Right hindlimb (tissue), 1 donor: Measurements from ENCODE around the gene TEKT1.

Experiments used
- DNase-seq: peaks from one replicate; pipeline ENCODE4 v3.0.0-alpha.2; 2018

TEKT1 gene

DNA sequence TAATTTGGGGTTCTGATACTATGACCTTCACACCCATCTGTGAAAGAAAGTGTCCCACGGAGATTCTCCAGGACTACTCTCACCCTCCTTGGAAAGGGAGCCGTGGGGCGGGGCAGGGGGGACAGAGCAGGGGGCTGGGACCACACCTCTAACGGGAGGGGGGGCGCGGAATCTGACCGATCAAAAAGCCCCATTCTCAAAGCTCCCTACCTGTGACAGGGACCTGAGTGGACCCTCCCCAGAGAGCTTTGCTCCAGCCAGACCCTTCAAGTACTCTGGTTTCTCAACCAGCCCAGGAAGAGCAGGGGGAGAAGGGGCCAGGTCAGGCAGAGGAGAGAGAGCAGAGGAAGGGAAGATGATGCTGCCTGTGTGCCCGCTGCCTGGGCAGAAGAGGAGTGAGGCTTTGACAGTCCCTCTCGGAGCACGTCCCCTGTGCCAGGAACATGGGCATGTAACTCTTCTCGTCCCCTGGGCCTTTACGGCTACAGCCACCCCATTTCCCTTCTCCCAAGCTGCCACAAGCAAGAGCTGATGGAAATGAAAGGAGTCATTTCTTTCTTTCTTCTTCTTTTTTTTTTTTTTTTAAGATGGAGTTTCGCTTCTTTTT is 75.0 kb downstream of the TEKT1 start:
- DNase-seq: no peak

DNA sequence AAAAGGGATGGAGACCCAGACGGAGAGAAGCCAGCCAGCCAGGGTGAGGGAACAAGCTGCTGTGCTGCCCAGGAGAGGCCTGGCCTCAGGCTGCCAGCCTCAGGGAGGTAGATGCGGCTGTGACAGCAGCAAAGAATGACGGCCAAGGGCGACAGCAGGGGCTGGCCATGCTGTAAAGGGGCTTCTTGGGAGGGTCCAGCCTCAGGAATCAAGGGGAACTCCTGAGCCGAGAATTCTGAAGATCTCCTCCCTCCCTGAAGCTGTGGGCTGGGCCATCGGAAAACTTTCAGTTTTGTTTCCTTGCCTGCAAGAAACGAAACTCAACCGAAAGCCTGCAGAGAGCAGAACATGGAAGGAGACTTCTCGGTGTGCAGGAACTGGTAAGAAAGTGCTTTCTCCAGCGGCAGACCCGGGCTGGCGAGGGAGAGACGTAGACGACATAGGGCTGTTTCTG is 75.8 kb downstream of the TEKT1 start, which contains the start of gene XAF1:
TSS of gene XAF1 (plus strand) at position 316 of the 454 bp plus-strand sequence. CDS start at position 349, 33 bp downstream.
- peak; percentile 58 for DNase-seq

DNA sequence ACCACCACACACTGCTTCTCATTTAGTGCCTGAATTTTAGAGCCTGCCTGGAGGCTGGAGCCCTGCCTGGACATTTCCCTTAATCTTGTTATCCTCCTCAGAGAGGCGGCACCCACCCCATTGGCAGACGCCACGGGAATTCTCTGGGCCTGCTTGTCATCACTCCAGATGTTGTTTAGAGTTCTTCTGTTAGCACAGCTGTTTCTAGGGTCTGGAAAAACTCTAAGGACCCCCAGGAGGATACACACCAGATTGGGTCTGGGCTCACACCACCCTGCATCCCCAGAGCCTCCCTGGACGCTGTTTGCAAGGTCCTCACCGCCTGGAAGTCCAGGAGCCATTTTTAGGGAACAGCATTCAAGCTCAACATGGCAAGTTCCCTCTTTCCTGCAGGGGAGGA is 76.2 kb downstream of the TEKT1 start:
- peak; percentile 31 for DNase-seq

DNA sequence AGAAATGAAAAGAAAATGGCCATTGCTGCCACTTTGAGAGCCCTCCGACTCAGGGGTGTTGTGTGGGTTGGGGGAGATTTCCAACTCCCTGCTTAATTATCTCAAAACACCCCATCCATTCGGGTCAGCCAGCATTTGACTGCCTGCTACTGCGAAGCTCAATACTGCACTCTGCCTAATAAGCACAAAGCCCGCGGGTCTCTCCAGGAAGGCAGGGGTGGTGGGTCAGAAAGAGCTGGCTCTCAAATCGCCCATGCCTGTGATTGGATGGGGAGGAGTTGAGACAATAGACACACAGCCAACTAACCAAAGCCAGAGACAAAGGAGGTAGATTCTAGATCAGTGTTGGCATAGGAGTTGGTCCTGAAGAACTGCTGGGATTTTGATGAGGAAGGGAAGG is 78.0 kb downstream of the TEKT1 start:
- DNase-seq: no peak

DNA sequence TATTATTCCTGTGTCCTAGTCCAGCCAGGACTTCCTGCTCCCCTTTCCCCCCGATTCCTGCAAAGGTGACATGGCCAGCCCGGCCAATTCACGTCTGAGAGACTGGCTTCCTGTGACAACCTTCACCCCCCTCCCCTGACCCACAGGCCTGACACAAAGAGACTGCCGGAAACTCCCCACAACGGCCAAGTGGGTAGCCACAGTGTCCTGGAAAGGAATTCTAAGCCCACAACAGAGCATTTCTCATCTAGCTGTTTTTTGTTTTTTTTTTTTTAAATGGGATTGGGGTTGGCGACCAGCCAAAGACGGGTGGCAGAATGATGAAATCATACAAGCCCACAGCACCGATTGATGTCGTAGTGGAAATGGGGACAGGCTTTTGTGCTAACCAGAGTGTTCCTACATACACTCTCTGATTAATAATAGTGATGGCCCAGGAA is 78.5 kb downstream of the TEKT1 start:
- DNase-seq: peak; percentile 78

DNA sequence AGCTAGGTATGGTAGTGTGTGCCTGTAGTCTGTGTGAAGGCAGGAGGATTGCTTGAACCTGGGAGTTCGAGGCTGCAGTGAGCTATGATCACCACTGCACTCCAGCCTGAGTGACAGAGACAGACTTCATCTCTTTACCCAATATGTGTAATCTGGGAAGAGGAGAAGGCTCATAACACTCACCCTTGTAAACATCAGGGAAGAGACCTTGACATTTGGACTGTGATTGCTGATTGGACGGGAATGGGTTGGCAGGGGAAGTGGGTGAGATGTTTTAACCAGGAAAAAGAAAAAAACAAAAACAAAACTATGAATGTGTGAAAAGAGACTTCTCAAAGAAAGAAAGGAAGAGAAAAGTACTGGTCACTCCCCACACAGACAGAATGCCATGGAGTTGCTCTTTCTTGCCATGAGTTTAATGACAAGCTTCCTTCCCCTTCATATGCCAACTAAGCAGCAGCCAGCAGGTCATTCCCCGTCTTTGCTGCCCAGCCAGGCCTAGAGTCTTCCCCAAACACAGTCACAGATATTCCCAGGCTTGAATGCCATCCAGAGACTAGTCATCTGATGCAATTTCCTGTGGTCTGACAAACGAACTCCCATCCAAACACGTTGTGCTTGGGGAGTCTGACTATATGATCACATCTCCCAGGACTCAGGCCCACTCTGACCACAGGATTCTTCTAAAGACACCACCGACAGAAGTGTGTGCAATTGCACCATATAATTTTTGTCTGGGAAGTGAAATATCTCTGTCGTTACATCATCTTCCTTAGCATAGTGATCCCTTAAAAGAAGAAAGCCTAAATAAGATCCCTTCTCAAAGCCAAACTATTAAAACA is 79.2 kb downstream of the TEKT1 start:
- DNase-seq: peak; percentile 62

DNA sequence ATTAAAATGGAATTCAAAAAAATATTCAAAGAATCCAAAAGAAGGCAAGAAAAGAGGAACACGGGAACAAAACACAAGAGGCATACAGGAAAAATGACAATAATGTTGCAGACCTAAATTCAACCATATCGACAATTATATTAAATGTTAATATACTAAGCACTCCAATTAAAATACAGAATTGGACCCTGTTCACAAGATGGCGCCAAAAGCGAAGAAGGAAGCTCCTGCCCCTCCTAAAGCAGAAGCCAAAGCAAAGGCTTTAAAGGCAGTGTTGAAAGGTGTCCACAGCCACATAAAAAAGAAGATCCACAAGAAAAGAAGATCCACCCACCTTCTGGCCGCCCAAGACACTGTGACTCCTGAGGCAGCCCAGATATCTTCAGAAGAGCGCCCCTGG is 82.0 kb downstream of the TEKT1 start:
- DNase-seq: no peak

DNA sequence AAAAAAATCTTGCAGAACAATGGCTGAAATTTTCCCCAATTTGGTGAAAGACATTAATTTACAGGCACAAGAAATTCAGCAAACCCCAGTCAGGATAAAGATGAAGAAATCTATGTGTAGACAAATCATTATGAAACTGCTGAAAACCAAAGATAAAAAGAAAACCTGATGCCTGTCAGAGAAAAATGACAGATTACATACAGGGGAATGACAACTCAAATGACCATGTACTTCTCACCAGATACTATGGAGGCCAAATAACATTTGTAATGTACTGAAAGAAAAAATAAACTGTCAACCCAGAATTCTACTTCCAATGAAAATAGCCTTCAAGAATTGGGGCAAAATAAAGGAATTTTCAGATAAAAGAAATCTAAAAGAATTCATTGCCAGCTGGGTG is 82.9 kb downstream of the TEKT1 start:
- no peak for DNase-seq
